ELR (cell line): ENCODE data around the gene ZMYND8.
"Not testable (repeated sequence)": the region's sequence is repeated elsewhere in the genome, so short reads cannot be mapped to it uniquely, and the experiment has no call there.

ENCODE experiments used
- DNase-seq: peaks from one replicate; pipeline ENCODE4 v3.0.0-alpha.2; 2015; ENCODE audit warnings: low read depth

ZMYND8 gene

DNA sequence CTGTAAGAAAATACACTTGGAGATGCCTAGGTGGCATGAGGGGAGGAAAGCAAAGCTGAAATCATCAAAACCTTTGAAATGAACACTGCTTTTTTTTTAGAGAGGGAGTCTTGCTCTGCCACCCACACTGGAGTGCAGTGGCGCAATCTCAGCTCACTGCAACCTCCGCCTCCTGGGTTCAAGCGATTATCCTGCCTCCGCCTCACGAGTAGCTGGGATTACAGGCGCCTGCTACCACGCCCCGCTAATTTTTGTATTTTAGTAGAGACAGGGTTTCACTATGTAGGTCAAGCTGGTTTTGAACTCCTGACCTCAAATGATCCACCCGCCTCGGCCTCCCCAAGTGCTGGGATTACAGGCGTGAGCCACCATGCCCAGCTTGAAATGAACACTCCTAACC, 111.3 kb downstream of the ZMYND8 start:
- not testable (repeated sequence) for DNase-seq

DNA sequence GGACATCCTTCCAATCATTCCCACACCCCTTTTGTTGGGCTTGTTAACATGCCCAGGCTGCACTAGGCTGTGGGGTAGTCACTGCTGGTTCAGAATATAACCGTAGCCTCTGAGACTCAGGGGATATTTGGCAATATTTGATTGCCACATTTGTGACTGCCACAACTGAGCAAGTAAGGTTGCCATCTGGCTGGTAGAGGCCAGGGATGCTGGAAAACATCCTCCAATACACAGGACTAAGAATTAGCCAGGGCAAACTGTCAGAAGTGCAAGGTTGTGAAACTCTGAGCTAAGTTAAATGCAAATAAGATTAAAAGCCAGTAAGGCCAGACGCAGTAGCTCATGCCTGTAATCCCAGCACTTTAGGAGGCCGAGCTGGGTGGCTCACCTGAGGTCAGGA, 112.0 kb downstream of the ZMYND8 start:
- DNase-seq = no peak

DNA sequence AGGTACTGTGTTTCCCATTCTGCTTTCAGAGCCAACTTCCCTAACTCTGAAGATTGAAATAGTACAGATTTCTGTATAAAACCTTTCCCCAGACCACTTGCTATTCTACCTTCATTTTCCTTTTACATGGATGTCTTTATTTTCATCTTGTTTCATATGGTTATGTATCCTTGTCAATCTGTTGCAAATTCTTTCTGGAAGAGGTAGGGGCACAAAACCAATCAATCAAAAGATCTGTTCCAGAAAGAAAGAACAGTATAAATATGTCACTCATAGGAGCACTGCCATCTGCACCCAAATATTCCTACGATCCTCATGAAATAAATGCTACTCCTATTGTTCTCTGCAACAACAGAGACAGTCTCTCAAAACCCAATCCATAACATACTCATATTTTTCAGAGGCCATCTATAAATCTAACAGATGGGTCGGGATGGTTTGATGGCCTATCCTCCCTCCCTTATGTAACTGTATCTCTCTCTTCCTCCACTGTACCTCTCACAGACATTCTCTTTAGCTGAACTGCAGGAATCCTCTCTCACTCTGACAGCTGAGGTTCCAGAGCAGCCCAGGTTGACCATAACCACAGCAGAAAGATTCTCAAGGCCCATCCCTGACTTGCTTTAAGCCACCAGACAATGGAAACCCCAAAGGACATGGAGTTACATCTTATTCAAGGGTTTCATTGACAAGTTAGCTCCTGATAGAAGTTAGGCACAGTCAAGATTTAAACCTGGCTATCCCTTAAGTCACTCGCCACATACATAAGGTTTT, 112.8 kb downstream of the ZMYND8 start:
- no peak for DNase-seq

DNA sequence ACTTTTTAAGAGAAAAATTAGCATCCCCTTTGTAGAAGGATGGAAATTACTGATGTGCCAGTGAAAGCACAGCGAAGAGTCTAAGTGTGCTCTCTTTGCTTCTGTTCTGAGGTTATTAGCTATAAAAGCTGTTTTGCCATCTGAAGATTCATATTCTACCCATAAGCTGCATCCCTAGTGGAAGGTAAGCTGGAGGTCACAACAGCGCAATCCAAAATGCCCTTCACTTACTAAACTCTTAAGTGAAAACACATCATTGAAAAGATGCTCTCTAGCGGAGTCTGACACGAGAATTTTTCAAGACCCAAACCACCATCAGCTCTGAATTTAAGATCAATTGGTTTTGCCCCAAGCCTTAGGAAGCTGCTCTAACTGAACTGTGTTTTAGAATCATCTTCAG, 113.5 kb downstream of the ZMYND8 start:
- DNase-seq = no peak

DNA sequence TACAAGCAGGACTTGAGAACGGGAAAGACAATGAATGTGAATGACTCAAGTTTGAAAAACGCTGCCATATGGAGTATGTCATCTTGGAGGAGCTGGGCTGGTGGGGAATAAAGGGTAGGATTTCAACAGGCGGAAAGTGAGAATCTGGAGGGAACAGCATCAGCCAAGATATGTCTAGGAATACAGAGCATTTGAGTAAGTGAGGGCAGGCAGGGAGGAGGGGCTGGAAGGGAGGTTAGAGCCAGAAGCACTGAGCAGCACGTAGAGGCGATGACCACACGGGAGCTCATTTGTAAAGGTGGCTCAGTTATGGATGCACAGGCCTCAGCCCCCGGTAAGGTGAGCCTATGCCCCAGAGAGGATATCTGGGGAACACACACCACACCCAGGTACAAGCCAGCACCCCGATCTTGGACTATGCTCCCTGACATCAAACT, 115.1 kb downstream of the ZMYND8 start:
- DNase-seq = peak; percentile 14

DNA sequence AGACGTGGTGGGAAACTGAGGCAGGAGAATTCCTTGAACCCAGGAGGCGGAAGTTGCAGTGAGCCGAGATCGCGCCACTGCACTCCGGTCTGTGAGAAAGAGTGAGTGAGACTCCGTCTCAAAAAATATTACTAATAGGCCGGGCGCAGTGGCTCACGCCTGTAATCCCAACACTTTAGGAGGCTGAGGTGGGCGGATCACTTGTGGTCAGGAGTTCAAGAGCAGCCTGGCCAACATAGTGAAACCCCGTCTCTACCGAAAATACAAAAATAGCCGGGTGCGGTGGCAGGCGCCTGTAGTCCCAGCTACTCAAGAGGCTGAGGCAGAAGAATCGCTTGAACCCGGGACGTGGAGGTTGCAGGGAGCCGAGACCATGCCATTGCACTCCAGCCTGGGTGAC, 116.4 kb downstream of the ZMYND8 start:
- DNase-seq = not testable (repeated sequence)

DNA sequence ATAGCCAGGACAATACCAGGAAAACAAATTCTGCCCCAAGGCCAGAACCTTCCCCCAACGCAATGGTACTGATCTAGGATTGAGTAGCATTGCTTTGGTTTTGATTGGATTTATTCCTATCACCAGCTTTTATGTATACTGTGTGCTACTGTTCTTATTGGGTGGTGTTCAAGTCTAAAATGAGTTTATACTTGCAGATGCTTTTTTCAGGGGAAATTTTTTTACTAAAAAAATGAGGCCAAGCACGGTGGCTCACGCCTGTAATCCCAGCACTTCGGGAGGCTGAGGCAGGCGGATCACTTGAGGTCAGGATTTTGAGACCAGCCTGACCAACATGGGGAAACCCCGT, 116.8 kb downstream of the ZMYND8 start:
- no peak for DNase-seq

DNA sequence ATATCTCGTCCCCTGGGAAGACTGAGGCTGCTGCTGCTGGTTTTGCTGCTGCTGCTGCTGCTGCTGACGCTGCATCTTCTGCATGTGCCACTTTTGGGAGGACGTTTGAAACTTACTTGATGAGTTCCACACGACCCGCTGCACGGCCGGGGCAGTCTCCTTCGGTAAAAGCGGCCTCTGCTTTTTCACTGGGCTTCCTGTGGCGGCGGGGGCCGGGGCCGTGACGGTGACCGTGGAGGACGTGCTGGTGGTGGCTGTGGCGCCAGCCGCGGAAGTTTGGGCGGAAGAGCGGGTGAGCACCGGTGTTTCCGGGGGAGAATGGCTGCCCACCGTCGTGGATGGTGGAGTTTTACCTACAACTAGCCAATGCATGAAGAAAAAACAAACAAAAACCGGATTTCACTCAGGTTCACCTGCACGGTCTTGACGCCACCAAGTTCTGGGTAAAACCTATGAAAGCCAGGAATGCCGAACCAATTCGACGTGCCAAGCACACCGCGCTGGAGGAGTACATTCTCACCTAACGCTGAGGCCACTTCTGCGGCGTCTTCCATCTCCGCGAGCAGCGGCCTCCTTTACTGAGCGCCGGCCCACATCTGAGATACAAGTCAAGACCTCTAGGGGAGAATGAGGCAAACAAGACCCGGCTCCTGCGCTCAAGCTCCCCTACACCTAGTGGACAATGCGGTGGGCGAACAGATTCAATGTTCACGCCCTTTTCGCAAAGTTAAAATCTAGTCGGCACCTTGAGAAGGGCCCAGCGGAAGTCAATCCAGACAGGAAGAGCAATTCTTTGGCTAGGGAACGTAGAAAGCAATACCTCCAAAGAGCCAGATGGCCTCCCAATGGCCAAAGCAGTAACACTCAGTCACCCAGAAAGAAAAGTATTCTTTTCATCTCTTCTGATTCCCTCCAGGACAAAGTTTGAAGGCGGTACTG, 117.5 kb downstream of the ZMYND8 start:
- DNase-seq = no peak

DNA sequence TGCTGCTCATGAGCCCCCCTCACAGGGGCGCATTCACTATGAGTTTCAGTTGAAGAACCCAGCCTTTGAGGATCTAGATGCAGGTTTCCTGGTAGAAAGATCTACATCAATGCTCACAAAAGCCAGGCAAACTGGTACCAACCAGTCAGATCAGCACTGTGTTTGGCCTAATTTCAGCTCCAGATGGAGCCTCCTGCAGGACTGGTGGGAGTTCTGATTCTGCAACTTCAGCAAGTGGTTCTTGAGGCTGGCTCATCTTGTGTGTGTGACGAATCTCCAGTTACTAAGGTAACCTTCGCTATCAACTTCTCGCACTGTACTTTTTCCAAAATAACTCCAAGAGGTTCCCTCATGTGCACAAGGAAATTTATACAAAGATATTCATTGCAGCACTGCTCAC, 118.8 kb downstream of the ZMYND8 start:
- no peak for DNase-seq

DNA sequence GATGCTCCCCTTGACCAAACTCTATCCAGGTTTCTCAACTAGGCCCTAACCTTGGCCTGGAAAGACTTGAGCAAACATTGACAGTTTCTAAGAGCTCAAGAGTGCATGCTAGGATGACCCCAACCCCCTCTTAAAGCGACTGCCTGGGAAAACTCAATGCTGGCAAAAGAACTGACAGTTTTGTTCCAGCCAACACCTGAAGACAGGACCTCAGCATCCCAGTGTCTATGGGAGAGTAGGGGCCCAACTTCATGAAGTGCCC, 119.9 kb downstream of the ZMYND8 start:
- no peak for DNase-seq

DNA sequence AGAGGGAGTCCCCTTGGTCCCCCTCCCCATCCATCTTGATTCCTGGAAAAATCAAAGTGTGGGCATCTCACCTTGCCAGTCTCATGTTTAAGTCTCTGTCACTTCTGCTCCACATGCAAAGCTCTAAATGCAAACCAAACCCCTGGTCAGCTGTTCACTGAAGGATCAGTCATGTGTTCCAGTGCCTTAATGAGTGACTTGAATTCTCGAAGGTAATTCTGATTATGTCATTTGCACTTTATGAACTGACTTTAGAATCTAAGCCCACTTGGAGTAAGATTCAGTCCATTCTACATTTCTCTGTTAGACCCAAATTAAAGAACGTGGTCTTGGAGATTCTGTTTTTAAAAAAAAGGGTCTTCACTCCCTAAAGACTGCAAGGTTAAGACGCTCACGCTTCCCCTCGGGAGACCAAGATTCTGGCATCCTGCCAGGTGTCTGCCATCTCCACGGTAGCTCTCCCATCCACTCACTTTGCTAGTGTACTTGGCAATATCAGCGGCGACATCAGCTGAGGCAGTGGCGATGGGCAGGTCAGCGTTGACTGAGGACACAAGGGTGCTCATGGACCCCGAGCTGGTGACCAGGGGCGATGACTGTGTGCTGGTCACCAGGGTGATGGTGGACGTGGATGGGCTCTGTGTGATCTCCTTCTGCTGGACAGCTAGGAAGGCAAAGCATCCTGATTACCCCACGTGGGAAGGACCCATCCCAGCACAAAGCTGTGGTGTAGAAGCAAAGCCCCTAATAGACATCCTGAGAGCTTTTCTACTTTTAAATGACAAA, 120.5 kb downstream of the ZMYND8 start:
- no peak for DNase-seq

DNA sequence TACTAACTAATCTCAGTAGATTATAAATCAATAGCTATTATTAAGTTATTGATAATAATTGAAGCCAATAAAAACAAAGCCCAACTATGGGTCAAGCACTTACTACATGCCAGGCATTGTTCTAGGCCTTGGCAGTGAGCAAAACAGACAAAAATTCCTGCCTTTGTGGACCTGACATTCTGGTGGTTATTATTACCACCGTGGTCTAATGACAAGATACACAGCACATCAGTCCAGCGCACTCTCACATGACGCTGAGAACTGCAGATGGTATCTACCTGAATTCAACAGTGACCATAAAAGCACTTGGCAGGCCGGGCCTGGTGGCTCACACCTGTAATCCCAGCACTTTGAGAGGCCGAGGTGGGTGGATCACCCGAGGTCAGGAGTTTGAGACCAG, 121.4 kb downstream of the ZMYND8 start:
- no peak for DNase-seq

DNA sequence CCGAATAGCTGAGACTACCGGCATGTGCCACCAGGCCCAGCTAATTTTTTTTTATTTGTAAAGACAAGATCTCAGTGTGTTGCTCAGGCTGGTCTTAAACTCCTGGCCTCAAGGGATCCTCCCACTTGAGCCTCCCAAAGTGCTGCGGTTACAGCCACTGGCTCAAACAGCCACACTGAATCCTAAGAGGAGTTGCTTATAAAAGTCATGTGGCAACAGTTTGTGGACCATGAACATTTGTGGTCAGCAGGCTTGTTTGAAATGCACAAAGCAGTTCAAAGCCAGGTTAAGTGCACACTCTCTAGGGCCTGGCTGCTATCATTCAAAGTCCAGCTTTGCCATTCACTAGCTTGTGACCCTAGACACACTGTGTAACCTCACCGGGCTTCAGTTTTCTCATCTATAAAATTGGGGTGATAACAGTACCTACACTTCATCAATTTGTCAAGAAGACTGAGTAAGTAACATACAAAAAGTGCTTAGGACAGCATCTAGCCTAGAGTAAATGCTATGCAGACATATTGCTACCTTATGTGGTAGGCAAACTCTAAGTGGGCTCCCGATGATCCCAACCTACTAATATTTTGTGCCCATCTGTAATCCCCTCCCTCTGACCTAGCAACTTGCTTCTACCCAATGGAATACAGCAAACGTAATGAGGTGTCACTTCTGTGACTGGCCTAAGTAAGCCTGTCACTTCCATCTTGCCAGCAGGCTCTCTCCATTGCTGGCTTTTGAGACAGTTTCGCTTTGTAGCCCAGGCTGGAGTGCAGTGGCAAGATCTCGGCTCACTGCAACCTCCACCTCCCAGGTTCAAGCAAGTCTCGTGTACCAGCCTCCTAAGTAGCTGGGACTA, 122.9 kb downstream of the ZMYND8 start:
- DNase-seq = no peak

DNA sequence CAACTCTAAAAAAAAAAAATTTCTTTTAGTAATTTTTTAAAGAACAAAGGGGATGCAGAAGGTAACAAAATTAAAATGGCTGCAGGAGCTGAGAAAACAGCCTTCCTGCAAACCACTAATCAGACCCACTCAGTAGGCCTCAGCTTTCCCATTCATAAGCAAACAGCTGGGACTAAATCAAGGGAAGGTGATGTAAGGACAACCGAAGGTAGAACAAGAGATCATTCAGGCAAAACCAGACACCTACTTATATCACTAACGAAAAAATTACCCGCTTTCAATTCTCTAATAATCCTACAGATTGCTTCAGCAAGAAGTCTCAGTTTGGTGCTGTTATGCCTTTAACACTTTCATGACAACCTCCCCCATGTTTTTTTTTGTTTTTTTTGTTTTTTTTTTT, 124.0 kb downstream of the ZMYND8 start:
- DNase-seq = no peak

DNA sequence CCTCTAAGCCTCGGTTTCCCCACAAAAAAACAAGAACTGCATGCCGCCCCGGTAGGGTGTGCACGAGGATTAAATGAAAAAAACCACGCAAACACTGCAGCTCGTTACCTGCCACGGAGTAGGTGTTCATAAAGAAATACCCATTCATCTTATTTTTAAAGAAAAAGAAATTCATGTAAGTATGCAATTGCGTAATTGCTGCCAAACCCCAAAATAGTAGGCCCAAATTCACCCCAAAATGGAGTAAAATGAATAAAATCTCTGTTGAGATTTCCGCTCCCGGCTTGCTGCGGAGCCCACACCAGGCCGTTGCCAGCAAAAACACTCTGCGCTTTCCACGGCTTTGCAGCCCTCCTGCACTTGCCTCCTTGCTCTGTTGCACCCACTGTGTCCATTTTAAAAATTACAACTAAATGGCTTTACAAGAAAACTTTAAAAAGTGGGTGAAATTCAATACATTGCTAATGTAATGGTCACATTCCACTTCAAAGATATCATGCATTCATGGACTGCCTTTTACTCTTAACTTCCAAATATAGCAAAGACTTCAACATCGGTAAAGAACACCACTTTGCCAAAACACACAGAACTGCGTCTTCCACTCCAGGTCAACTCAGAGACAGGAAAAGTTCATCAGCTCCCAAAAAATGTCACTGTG, 125.0 kb downstream of the ZMYND8 start:
- DNase-seq = no peak

DNA sequence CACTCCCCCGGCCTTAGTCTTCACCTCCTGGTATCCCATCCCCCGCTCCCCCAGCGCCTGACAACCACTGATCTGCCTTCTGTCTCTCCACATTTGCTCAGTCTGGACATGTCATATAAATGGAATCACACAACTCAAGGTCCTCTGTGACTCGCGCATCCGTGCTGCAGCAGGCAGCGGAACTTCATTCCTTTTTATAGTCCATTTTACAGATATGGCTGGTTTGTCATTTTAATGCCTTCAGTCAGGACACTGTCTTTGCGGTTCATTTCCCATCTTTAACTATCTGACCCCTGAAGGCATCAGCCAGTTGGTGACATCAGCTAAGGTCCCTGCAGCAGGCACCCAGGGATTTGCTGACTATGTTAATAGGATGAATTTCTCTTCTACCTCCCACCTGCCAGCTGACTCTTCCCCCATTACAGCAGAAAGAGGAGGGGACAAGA, 125.7 kb downstream of the ZMYND8 start:
- DNase-seq = peak; percentile 29

DNA sequence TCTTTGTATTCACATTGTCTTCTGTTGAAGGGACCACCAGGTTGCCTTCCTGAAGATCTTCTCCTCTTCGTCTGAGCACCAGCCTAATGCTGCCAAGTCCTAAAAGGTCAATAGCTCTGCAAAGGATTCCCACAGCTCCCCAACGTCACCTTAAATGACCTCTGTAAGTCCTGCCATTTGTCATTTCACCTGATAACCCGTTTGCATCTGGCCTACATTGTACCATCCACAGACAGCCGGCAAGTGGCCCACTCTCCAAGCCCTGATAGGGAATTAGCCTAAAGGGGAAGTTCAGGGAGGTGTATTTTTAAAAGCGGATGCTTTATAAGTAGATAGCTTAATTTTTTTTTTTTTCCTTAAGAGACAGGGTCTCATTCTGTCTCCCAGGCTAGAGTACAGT, 127.8 kb downstream of the ZMYND8 start:
- no peak for DNase-seq

DNA sequence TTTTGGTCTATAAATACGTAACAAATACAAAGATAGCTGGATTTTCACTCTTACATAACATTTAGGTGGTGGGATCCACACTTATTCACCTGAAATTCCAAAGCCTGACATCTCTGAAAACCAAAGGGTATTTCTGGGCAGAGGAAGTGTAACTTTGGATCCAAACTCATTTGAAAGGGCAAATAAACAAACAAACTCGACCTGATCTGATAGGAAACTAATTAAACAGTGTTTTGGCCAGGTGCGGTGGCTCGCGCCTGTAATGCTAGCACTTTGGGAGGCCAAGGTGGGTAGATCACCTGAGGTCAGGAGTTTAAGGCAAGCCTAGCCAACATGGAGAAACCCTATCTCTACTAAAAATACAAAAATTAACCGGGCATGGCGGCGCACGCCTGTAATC, 128.9 kb downstream of the ZMYND8 start:
- no peak for DNase-seq

DNA sequence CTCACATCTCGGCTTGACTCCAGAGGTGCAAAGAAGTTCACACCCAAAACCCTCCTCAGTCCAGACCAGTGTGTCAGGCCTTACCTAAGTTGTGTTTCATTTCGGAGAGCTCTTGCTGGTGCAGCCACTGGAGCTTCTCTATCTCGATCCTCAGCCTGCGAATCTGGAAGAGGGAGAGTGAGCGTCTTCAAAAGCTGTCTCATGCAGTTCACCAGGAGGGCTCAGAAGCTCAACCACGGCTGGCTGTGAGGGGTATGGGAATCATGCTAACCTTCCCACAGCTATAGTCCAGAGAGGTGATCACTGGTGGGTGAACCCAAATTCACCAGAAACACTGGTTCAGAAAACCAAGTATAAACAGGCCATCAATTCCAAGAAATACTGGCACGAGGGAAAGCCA, 129.4 kb downstream of the ZMYND8 start:
- DNase-seq = no peak

DNA sequence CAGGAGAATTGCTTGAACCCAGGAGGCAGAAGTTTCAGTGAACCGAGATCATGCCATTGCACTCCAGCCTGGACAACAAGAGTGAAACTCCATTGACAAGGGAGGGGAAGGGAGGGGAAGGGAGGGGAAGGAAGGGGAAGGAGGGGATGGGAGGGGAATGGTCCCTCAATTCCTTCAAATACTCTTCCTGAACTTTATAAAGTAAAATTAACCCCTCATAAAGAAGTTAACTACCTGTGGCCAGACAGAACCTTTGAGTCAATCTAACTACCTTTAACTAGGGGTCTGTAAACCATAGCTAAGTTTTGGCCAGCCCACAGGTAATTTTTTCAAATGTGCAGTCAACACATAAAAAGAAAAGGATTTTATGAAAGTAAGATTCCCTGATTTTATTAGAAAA, 131.0 kb downstream of the ZMYND8 start:
- no peak for DNase-seq

DNA sequence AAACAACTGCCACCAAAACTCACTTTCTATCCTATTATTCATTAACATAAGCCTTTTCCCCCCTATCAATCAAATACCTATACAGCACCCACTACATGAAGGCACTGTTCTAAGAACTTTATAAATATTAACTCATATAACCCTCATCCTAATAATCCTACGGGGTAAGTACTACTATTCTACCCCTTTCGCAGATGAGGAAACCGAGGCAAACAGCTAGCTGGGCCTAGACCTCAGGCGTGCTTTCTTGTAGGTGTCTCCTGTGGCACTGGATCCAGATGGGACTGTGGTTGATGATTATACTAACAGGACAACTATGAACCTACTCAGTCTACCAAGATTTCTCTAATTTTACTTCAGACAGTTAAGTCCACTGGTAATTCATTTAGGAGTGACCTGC, 131.6 kb downstream of the ZMYND8 start:
- no peak for DNase-seq
